Mesodermal cell (in vitro differentiated cells): Measurements from ENCODE around the gene DNAJC15. TPM values are rescaled to one million over a fixed set of nuclear protein-coding genes. Genes with fewer than 3 reads are reported as not detected.

Source experiments
- H3K27ac ChIP-seq: 2 replicates; pipeline ENCODE4 v1.7.0; 2013; ENCODE audit warnings: mild to moderate bottlenecking, low read depth, low read length, moderate library complexity; ENCODE audit not compliant: severe bottlenecking
- H3K36me3 ChIP-seq: 2 replicates; pipeline ENCODE4 v1.7.1; 2013; ENCODE audit warnings: mild to moderate bottlenecking, low read length, moderate library complexity; ENCODE audit not compliant: control insufficient read depth, insufficient read depth
- H3K4me1 ChIP-seq: one replicate; pipeline ENCODE4 v1.7.1; 2013; ENCODE audit warnings: mild to moderate bottlenecking, low read length; ENCODE audit not compliant: insufficient read depth, control insufficient read depth, poor library complexity, severe bottlenecking
- H3K4me3 ChIP-seq: 2 replicates; pipeline ENCODE4 v1.7.0; 2013; ENCODE audit warnings: low read length, control low read depth, mild to moderate bottlenecking; ENCODE audit not compliant: insufficient read depth, poor library complexity, severe bottlenecking; ENCODE audit errors: extremely low read depth
- H3K9me3 ChIP-seq: 2 replicates; pipeline ENCODE4 v1.7.1; 2013; ENCODE audit warnings: mild to moderate bottlenecking, low read length, moderate library complexity; ENCODE audit not compliant: control insufficient read depth
- WGBS, 2 experiments: methylation state at CpG; one replicate each; pipeline ENCODE4 v1.1.5; 2013; ENCODE audit warnings: missing lambda C conversion rate in 2 of 2; ENCODE audit not compliant: insufficient coverage in 2 of 2; 5-methylcytosine and 5-hydroxymethylcytosine counted together
- polyA plus RNA-seq, 2 experiments: library from polyadenylated mRNA; stranded (reverse); fragments of 50-300 nt; gene quantifications; one replicate each; pipeline ENCODE4 v1.2.3, GENCODE V29; 2013

DNAJC15 gene
- polyA plus RNA-seq (2013, experiment 1 of 2) = 28.7 TPM
- polyA plus RNA-seq (2013, experiment 2 of 2) = 31.6 TPM

GRCh38 chr13:43023289-43023963, at the start of gene DNAJC15:
DNAJC15 (plus strand) TSS chr13:43023586; CDS start chr13:43023627, 41 bp downstream.
- WGBS, 2 experiments = 32 to 38% methylated on average over 41 to 43 of the region's 48 CpGs
- H3K4me1 ChIP-seq = peaks cover 13% of the 10 kb centered on the region
- no peaks in the 10 kb centered on the region for H3K36me3 ChIP-seq
- H3K4me3 ChIP-seq = peak within 1 kb of the TSS; percentile 57
- peaks cover 3% of the 10 kb centered on the region for H3K9me3 ChIP-seq
- peak within 1 kb of the TSS; percentile 81 for H3K27ac ChIP-seq

- no peak overlapping the region for H3K4me3 ChIP-seq
- H3K27ac ChIP-seq = no peak overlapping the region
- 93 to 100% methylated on average over 1 to 2 of the region's 3 CpGs for WGBS, 2 experiments
- H3K36me3 ChIP-seq = no peaks in the 10 kb centered on the region
- H3K9me3 ChIP-seq = no peaks in the 10 kb centered on the region
- peaks cover 3% of the 10 kb centered on the region for H3K4me1 ChIP-seq
Measured at GRCh38 chr13:42976066-42976465, 47.3 kb upstream of the DNAJC15 start.

- no peaks in the 10 kb centered on the region for H3K4me1 ChIP-seq
- no peak overlapping the region for H3K27ac ChIP-seq
- no peak overlapping the region for H3K4me3 ChIP-seq
- H3K9me3 ChIP-seq = no peaks in the 10 kb centered on the region
- WGBS, 2 experiments = 100% methylated on average over 1 of the region's 1 CpG
- H3K36me3 ChIP-seq = no peaks in the 10 kb centered on the region
Measured at GRCh38 chr13:42977219-42977659, 46.1 kb upstream of the DNAJC15 start.

GRCh38 chr13:42981317-42981716, 42.1 kb upstream of the DNAJC15 start:
- H3K27ac ChIP-seq = no peak overlapping the region
- H3K4me3 ChIP-seq = no peak overlapping the region
- whole genome bisulfite sequencing, 2 experiments = 66% methylated on average over 2 of the region's 3 CpGs; no CpG with 5 or more reads in 1 of the 2 experiments
- H3K36me3 ChIP-seq = no peaks in the 10 kb centered on the region
- no peaks in the 10 kb centered on the region for H3K4me1 ChIP-seq
- no peaks in the 10 kb centered on the region for H3K9me3 ChIP-seq

- WGBS, 2 experiments = 80 to 100% methylated on average over 1 of the region's 1 CpG
- no peak overlapping the region for H3K27ac ChIP-seq
- no peaks in the 10 kb centered on the region for H3K9me3 ChIP-seq
- no peaks in the 10 kb centered on the region for H3K36me3 ChIP-seq
- H3K4me3 ChIP-seq = no peak overlapping the region
- no peaks in the 10 kb centered on the region for H3K4me1 ChIP-seq
Measured at GRCh38 chr13:42981853-42982252, 41.5 kb upstream of the DNAJC15 start.

GRCh38 chr13:42984026-42984425, 39.4 kb upstream of the DNAJC15 start:
- Histone ChIP-seq H3K4me1 (no peaks in the 10 kb centered on the region), H3K4me3 (no peak overlapping the region), H3K36me3 (no peaks in the 10 kb centered on the region), H3K9me3 (no peaks in the 10 kb centered on the region), H3K27ac (no peak overlapping the region)

GRCh38 chr13:42984691-42985090, 38.7 kb upstream of the DNAJC15 start:
- Histone ChIP-seq H3K4me3 (no peak overlapping the region), H3K27ac (no peak overlapping the region), H3K36me3 (no peaks in the 10 kb centered on the region), H3K9me3 (no peaks in the 10 kb centered on the region), H3K4me1 (no peaks in the 10 kb centered on the region)
- 100% methylated on average over 1 of the region's 1 CpG; no CpG with 5 or more reads in 1 of the 2 experiments for WGBS, 2 experiments

GRCh38 chr13:42985312-42986175, 37.8 kb upstream of the DNAJC15 start:
- H3K9me3 ChIP-seq = no peaks in the 10 kb centered on the region
- WGBS, 2 experiments = 88 to 95% methylated on average over 6 to 7 of the region's 8 CpGs
- no peaks in the 10 kb centered on the region for H3K36me3 ChIP-seq
- no peak overlapping the region for H3K27ac ChIP-seq
- no peaks in the 10 kb centered on the region for H3K4me1 ChIP-seq
- H3K4me3 ChIP-seq = no peak overlapping the region

GRCh38 chr13:42986176-42986574, 37.2 kb upstream of the DNAJC15 start:
- 83 to 84% methylated on average over 4 to 6 of the region's 7 CpGs for WGBS, 2 experiments
- no peaks in the 10 kb centered on the region for H3K4me1 ChIP-seq
- H3K27ac ChIP-seq = no peak overlapping the region
- no peaks in the 10 kb centered on the region for H3K9me3 ChIP-seq
- no peaks in the 10 kb centered on the region for H3K36me3 ChIP-seq
- H3K4me3 ChIP-seq = no peak overlapping the region

GRCh38 chr13:42990291-42991232, 32.8 kb upstream of the DNAJC15 start:
- Histone ChIP-seq H3K27ac (no peak overlapping the region), H3K36me3 (no peaks in the 10 kb centered on the region), H3K4me1 (no peaks in the 10 kb centered on the region), H3K9me3 (no peaks in the 10 kb centered on the region), H3K4me3 (no peak overlapping the region)
- WGBS, 2 experiments = 96 to 100% methylated on average over 3 to 5 of the region's 10 CpGs
